ENCODE measurements around the gene SIGLEC12.

Gene SIGLEC12

GRCh38 chr19:51542699-51543098, 41.1 kb upstream of the SIGLEC12 start:
- H3K27me3 ChIP-seq (ENCODE audit: insufficient read depth, low read length): peaks cover 15% of the 10 kb centered on the region; the same call in 1 of the 2 replicates
- H3K36me3 ChIP-seq (ENCODE audit: insufficient read depth, low read length): no peaks in the 10 kb centered on the region
- peaks cover 5% of the 10 kb centered on the region for H3K4me1 ChIP-seq (ENCODE audit: control insufficient read depth, insufficient read depth, low read length, unreplicated experiment)
- H3K4me3 ChIP-seq (ENCODE audit: low read depth, low read length): no peak overlapping the region
- no peak overlapping the region for H3K27ac ChIP-seq (ENCODE audit: low read depth, low read length)
- H3K79me2 ChIP-seq (ENCODE audit: control insufficient read depth, insufficient read depth, low read length, unreplicated experiment): no peaks in the 10 kb centered on the region
- no peak overlapping the region for H2AFZ ChIP-seq (ENCODE audit: low read length, unreplicated experiment)

DNA sequence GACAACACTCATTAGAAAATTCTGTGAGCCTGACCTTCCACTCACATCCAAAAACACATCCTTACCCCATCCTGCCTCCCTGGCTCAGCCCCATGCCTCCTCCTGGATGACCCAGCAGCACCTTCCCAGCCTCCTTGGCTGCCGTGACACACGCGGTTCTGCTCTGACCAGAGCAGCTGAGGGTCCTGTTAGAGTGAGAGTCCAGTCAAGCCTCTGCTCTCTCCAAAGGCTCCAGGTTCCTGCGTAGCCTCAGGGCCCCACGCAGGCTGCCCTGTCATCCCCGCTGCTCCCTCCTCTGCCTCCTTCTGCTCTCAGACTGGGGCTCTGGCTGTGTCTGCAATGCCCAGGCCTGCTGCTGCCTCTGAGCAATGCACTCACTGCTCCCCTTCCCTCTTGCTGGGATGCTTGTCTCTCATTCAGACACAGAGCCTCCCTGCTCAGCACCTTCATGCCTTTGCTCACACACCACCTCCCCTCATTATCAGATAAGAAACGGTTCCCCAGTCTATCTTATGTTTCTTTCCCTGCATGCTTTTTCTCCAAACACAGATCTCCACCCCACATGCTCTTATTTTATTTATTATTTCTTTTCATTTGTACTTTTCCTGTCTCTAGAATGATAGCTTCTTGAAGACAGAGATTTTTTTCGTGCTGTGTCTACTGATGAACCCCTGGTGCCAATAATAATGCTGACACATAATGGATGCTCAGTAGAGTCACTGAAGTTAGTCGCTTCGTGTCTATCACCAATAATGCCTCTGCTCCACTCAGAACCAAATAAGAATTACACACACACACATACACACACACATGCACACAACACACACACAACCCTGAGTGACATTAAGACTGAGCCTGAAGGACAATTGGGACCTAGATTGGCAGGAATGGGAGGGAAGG, 40.1 kb upstream of the SIGLEC12 start:
- Histone ChIP-seq H2AFZ (ENCODE audit: low read length, unreplicated experiment) (no peak overlapping the region), H3K27ac (ENCODE audit: low read depth, low read length) (no peak overlapping the region), H3K36me3 (ENCODE audit: insufficient read depth, low read length) (no peaks in the 10 kb centered on the region), H3K4me3 (ENCODE audit: low read depth, low read length) (no peak overlapping the region), H3K4me1 (ENCODE audit: control insufficient read depth, insufficient read depth, low read length, unreplicated experiment) (no peaks in the 10 kb centered on the region), H3K27me3 (ENCODE audit: insufficient read depth, low read length) (peaks cover 12% of the 10 kb centered on the region; the same call in 1 of the 2 replicates), H3K79me2 (ENCODE audit: control insufficient read depth, insufficient read depth, low read length, unreplicated experiment) (no peaks in the 10 kb centered on the region)

DNA sequence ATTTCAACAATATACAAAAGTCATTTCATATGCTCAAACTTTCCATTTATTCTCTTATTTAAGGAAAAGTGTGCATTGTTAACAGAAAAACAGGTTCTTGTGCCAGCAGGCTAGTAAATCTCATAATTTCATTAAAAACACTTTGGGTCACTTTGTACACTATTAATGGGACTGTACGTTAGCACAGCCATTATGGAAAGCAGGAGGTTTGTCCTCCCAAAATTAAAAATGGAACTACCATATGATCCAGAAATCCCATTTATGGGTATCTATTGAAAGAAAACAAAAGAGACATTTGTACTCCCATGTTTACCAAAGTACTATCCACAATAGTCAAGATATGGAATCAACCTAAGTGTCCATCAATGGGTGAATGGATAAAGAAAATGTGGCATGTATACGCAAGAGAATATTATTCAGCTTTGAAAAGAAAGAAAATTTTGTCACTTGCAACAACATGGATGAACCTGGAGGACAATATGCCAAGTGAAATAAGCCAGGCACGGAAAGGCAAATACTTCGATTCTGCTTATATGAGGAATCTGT, 38.3 kb upstream of the SIGLEC12 start:
- no peak overlapping the region for H3K27ac ChIP-seq (ENCODE audit: low read depth, low read length)
- peaks cover 20% of the 10 kb centered on the region; the same call in 1 of the 2 replicates for H3K27me3 ChIP-seq (ENCODE audit: insufficient read depth, low read length)
- H3K4me3 ChIP-seq (ENCODE audit: low read depth, low read length): no peak overlapping the region
- no peaks in the 10 kb centered on the region for H3K36me3 ChIP-seq (ENCODE audit: insufficient read depth, low read length)
- no peaks in the 10 kb centered on the region for H3K4me1 ChIP-seq (ENCODE audit: control insufficient read depth, insufficient read depth, low read length, unreplicated experiment)
- H3K79me2 ChIP-seq (ENCODE audit: control insufficient read depth, insufficient read depth, low read length, unreplicated experiment): no peaks in the 10 kb centered on the region
- H2AFZ ChIP-seq (ENCODE audit: low read length, unreplicated experiment): no peak overlapping the region

- no peak overlapping the region for H3K27ac ChIP-seq (ENCODE audit: low read depth, low read length)
- H2AFZ ChIP-seq (ENCODE audit: low read length, unreplicated experiment): no peak overlapping the region
- peaks cover 54% of the 10 kb centered on the region for H3K27me3 ChIP-seq (ENCODE audit: insufficient read depth, low read length)
- no peaks in the 10 kb centered on the region for H3K4me1 ChIP-seq (ENCODE audit: control insufficient read depth, insufficient read depth, low read length, unreplicated experiment)
- no peaks in the 10 kb centered on the region for H3K36me3 ChIP-seq (ENCODE audit: insufficient read depth, low read length)
- no peak overlapping the region for H3K4me3 ChIP-seq (ENCODE audit: low read depth, low read length)
- no peaks in the 10 kb centered on the region for H3K79me2 ChIP-seq (ENCODE audit: control insufficient read depth, insufficient read depth, low read length, unreplicated experiment)
These were observed 33.9 kb upstream of the SIGLEC12 start for GRCh38 chr19:51535535-51535934.

GRCh38 chr19:51531349-51532315, 30.0 kb upstream of the SIGLEC12 start, which contains the start of gene SIGLEC6:
Gene SIGLEC6 (minus strand): TSS chr19:51531670. CDS start chr19:51531648, 22 bp downstream.
- H3K4me1 ChIP-seq (ENCODE audit: control insufficient read depth, insufficient read depth, low read length, unreplicated experiment): no peaks in the 10 kb centered on the region
- H3K79me2 ChIP-seq (ENCODE audit: control insufficient read depth, insufficient read depth, low read length, unreplicated experiment): no peaks in the 10 kb centered on the region
- peaks cover 49% of the 10 kb centered on the region for H3K27me3 ChIP-seq (ENCODE audit: insufficient read depth, low read length)
- no peaks in the 10 kb centered on the region for H3K36me3 ChIP-seq (ENCODE audit: insufficient read depth, low read length)
- H2AFZ ChIP-seq (ENCODE audit: low read length, unreplicated experiment): no peak within 1 kb of the TSS
- no peak within 1 kb of the TSS for H3K27ac ChIP-seq (ENCODE audit: low read depth, low read length)
- no peak within 1 kb of the TSS for H3K4me3 ChIP-seq (ENCODE audit: low read depth, low read length)

DNA sequence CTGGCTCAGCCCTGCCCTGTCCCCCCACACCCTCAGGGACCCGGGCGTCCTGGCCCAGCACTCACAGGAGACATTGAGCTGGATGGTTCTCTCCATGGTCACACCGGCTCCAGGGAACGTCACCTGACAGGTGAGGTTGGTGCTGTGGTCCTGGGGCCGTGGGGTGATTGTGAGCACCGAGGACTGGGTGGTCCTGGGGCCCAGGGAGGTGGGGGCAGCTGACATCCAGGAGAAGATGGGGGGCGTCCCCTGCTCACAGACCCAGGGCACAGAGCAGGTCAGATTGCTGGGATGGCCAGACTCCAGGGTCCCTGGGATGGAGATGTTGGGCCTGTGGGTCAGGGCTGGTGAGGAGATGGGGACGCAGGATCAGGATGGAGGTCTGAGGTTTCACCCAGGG, 29.0 kb upstream of the SIGLEC12 start:
- no peak overlapping the region for H3K27ac ChIP-seq (ENCODE audit: low read depth, low read length)
- H3K36me3 ChIP-seq (ENCODE audit: insufficient read depth, low read length): no peaks in the 10 kb centered on the region
- peaks cover 47% of the 10 kb centered on the region for H3K27me3 ChIP-seq (ENCODE audit: insufficient read depth, low read length)
- no peaks in the 10 kb centered on the region for H3K4me1 ChIP-seq (ENCODE audit: control insufficient read depth, insufficient read depth, low read length, unreplicated experiment)
- H3K4me3 ChIP-seq (ENCODE audit: low read depth, low read length): no peak overlapping the region
- no peaks in the 10 kb centered on the region for H3K79me2 ChIP-seq (ENCODE audit: control insufficient read depth, insufficient read depth, low read length, unreplicated experiment)
- H2AFZ ChIP-seq (ENCODE audit: low read length, unreplicated experiment): no peak overlapping the region

- Histone ChIP-seq H3K36me3 (ENCODE audit: insufficient read depth, low read length) (no peaks in the 10 kb centered on the region), H3K4me1 (ENCODE audit: control insufficient read depth, insufficient read depth, low read length, unreplicated experiment) (no peaks in the 10 kb centered on the region), H3K79me2 (ENCODE audit: control insufficient read depth, insufficient read depth, low read length, unreplicated experiment) (no peaks in the 10 kb centered on the region), H3K4me3 (ENCODE audit: low read depth, low read length) (no peak overlapping the region), H3K27ac (ENCODE audit: low read depth, low read length) (no peak overlapping the region), H3K27me3 (ENCODE audit: insufficient read depth, low read length) (peaks cover 35% of the 10 kb centered on the region), H2AFZ (ENCODE audit: low read length, unreplicated experiment) (no peak overlapping the region)
These were observed 27.7 kb upstream of the SIGLEC12 start for GRCh38 chr19:51529301-51529700.

DNA sequence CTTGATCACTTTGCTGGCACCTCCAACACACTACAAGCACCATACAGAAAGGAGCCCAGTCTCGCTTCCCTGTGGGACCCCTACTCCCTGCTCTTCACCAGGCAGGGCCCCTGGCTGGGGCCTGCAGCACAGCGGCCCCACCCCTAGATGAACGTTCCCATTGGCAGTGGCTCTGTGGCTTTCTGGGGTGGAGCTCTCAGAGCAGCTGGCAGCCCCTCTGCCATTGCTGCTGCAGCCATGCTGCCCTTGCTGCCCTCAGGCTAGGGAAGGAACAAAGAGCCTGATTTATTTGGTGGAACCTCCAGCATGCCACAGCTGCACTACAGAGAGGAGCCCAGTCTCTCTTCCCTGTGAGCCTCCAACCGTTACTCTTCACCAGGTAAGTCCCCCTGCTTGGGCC, 24.1 kb upstream of the SIGLEC12 start:
- H3K4me1 ChIP-seq (ENCODE audit: control insufficient read depth, insufficient read depth, low read length, unreplicated experiment): no peaks in the 10 kb centered on the region
- peaks cover 15% of the 10 kb centered on the region for H3K27me3 ChIP-seq (ENCODE audit: insufficient read depth, low read length)
- no peaks in the 10 kb centered on the region for H3K79me2 ChIP-seq (ENCODE audit: control insufficient read depth, insufficient read depth, low read length, unreplicated experiment)
- H3K4me3 ChIP-seq (ENCODE audit: low read depth, low read length): no peak overlapping the region
- no peaks in the 10 kb centered on the region for H3K36me3 ChIP-seq (ENCODE audit: insufficient read depth, low read length)
- no peak overlapping the region for H3K27ac ChIP-seq (ENCODE audit: low read depth, low read length)
- no peak overlapping the region for H2AFZ ChIP-seq (ENCODE audit: low read length, unreplicated experiment)

GRCh38 chr19:51524666-51525264, 23.2 kb upstream of the SIGLEC12 start:
- H3K36me3 ChIP-seq (ENCODE audit: insufficient read depth, low read length): no peaks in the 10 kb centered on the region
- H3K27ac ChIP-seq (ENCODE audit: low read depth, low read length): no peak overlapping the region
- no peak overlapping the region for H3K4me3 ChIP-seq (ENCODE audit: low read depth, low read length)
- peaks cover 15% of the 10 kb centered on the region for H3K27me3 ChIP-seq (ENCODE audit: insufficient read depth, low read length)
- H3K4me1 ChIP-seq (ENCODE audit: control insufficient read depth, insufficient read depth, low read length, unreplicated experiment): no peaks in the 10 kb centered on the region
- no peaks in the 10 kb centered on the region for H3K79me2 ChIP-seq (ENCODE audit: control insufficient read depth, insufficient read depth, low read length, unreplicated experiment)
- no peak overlapping the region for H2AFZ ChIP-seq (ENCODE audit: low read length, unreplicated experiment)

DNA sequence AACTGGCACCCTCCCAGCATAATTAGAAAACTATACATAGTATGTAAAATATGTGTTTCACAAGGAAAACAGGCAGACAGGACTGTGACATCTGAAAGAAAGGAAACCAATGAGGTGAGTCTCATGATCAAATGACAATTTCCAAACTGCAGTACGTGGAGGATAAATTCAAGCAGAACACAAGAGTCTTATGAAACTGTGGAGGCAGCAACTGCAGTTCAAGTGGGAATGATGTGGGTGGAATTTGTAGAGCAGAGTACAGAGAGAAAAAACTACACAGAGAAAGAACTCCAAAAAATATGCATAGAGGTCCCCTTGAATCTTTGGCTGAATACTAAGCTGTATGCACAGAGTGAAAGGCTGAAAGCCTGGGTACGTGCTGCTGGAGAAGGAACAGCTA, 20.2 kb upstream of the SIGLEC12 start:
- H3K79me2 ChIP-seq (ENCODE audit: control insufficient read depth, insufficient read depth, low read length, unreplicated experiment): no peaks in the 10 kb centered on the region
- H3K27ac ChIP-seq (ENCODE audit: low read depth, low read length): no peak overlapping the region
- H2AFZ ChIP-seq (ENCODE audit: low read length, unreplicated experiment): no peak overlapping the region
- H3K27me3 ChIP-seq (ENCODE audit: insufficient read depth, low read length): peaks cover 11% of the 10 kb centered on the region
- H3K36me3 ChIP-seq (ENCODE audit: insufficient read depth, low read length): no peaks in the 10 kb centered on the region
- H3K4me3 ChIP-seq (ENCODE audit: low read depth, low read length): no peak overlapping the region
- no peaks in the 10 kb centered on the region for H3K4me1 ChIP-seq (ENCODE audit: control insufficient read depth, insufficient read depth, low read length, unreplicated experiment)

All from ACC112 (cell line).